T-helper 9 cell (primary cell): Measurements from ENCODE around the gene MBOAT1.
A peak's percentile ranks its signal among the peaks of the same experiment; 100 is the strongest.
"Not testable (repeated sequence)": the region's sequence is repeated elsewhere in the genome, so short reads cannot be mapped to it uniquely, and the experiment has no call there.

Experiments used
- DNase-seq: peaks from one replicate; pipeline ENCODE4 v3.0.0-alpha.2; 2020
- total RNA-seq, 2 donors: gene quantifications; one replicate each; lab custom pipeline; 2026; lab: John Stamatoyannopoulos, UW

The MBOAT1 gene
- total RNA-seq = 43.4 to 46.4 reads per million in 2 donors

- peak; percentile 47 for DNase-seq
Observed at GRCh38 chr6:20212392-20213111, at the start of gene MBOAT1. Gene MBOAT1, minus strand, starts transcription at chr6:20212469. Its CDS starts 235 bp downstream, at chr6:20212234.

- no peak for DNase-seq
Observed at GRCh38 chr6:20261685-20262084, 49.4 kb upstream of the MBOAT1 start.

GRCh38 chr6:20260360-20260759 lies 48.1 kb upstream of the MBOAT1 start:
- no peak for DNase-seq

- DNase-seq = no peak
Observed at GRCh38 chr6:20259316-20260049, 47.2 kb upstream of the MBOAT1 start.

- DNase-seq = no peak
Observed at GRCh38 chr6:20255428-20255827, 43.2 kb upstream of the MBOAT1 start.

- no peak for DNase-seq
Observed at GRCh38 chr6:20254295-20254694, 42.0 kb upstream of the MBOAT1 start.

- no peak for DNase-seq
Observed at GRCh38 chr6:20253021-20253420, 40.8 kb upstream of the MBOAT1 start.

- DNase-seq = no peak
Observed at GRCh38 chr6:20252311-20252710, 40.0 kb upstream of the MBOAT1 start.

- no peak for DNase-seq
Observed at GRCh38 chr6:20251525-20251924, 39.3 kb upstream of the MBOAT1 start.

GRCh38 chr6:20246125-20246524 lies 33.9 kb upstream of the MBOAT1 start:
- DNase-seq = no peak

GRCh38 chr6:20244807-20245681 lies 32.8 kb upstream of the MBOAT1 start:
- not testable (repeated sequence) for DNase-seq

- DNase-seq = no peak
Observed at GRCh38 chr6:20243288-20243687, 31.0 kb upstream of the MBOAT1 start.

GRCh38 chr6:20242397-20242796 lies 30.1 kb upstream of the MBOAT1 start:
- no peak for DNase-seq

GRCh38 chr6:20241102-20241501 lies 28.8 kb upstream of the MBOAT1 start:
- DNase-seq = no peak

GRCh38 chr6:20238688-20239587 lies 26.7 kb upstream of the MBOAT1 start:
- no peak for DNase-seq

GRCh38 chr6:20237677-20238460 lies 25.6 kb upstream of the MBOAT1 start:
- DNase-seq = no peak

- no peak for DNase-seq
Observed at GRCh38 chr6:20236909-20237600, 24.8 kb upstream of the MBOAT1 start.

- DNase-seq = no peak
Observed at GRCh38 chr6:20236344-20236743, 24.1 kb upstream of the MBOAT1 start.

GRCh38 chr6:20235041-20235440 lies 22.8 kb upstream of the MBOAT1 start:
- DNase-seq = no peak

GRCh38 chr6:20234136-20234535 lies 21.9 kb upstream of the MBOAT1 start:
- DNase-seq = no peak
